ENCODE data around the gene ACTG1.
A peak's percentile ranks its signal among the peaks of the same experiment; 100 is the strongest.

Gene ACTG1

GRCh38 chr17:81481815-81482505 lies 30.6 kb downstream of the ACTG1 start:
- no peak for DNase-seq (ENCODE audit: low read depth, low spot score)

DNA sequence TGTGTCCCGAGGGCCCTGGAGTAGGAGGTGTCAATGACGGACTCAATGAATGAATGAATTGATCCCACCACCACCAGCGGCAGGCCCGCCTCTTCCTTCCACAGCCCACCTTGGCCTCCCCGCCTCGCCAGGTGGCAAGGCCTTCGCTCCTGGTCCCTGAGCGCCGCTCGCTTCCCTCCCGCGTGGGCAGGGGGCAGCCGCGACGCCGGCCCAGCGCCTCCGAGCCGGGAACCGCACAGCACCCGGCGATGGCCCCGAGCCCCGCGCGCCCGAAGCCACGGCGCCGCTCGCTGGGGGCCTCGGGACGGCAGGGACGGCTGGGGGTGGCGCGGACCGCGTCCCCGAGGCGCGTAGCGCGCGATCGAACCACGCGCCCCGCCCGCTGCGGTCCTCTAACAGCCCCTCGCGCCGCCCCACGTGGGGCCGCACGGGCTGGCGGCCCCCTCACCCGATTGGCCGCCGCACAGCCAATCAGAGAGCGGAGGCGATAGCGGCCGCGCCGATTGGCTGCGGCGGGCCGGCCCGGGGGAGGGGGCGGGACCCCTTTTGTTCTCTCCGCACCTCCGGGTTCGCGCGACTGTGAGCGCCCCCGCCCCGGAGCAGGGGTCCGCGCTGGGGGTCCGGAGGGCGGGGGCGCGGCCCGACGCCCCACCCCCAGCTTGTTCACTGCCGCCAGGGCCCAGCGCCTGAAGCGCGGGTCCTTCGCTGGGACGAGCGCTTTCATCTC lies 31.4 kb downstream of the ACTG1 start:
- no peak for DNase-seq (ENCODE audit: low read depth, low spot score)

DNA sequence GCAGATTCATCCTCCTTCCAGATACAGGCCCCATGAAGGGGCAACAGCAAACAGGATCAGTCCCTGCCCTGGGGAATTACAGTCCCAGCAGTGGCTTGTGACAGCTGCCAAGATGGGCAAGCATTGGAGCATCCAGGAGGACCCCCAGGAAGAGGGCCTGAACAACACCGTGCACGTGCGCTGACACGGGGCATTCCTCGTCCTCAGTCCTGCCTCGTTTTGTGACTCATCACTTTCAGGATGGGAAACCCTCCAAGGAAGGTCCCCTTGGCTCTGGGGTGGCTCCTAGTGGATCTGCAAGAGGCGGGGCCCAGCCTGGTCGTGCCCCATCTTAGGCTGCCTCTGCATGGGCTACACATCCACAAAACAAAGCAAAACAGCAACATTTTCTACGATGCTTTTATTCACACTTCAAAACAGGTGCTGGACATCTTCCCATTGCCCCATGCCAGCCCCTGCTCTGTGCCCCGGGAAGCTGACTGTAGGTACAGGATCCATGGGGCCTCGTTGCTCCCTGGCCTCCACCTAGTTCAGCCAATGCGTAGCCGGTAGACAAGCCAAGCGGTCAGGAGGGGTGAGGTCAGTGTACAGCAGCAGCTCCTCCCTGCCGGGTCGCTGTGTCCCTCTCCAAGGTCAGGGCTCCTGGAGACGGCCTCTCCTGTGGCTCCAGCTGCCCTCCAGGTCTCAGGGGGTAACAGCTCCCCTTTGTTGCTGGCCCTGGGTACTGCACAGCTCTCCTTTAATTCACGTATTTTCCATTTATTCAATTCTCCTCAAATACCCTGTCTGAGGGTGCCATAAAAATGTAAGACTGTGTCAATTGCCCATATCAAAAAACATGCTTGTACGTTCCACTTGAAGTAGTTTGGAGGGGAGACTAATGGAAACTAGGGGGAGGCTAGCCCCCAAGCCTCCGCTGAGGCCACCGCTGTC lies 32.2 kb downstream of the ACTG1 start:
- DNase-seq (ENCODE audit: low read depth, low spot score) = no peak

GRCh38 chr17:81479175-81480071 lies 33.2 kb downstream of the ACTG1 start:
- no peak for DNase-seq (ENCODE audit: low read depth, low spot score)

DNA sequence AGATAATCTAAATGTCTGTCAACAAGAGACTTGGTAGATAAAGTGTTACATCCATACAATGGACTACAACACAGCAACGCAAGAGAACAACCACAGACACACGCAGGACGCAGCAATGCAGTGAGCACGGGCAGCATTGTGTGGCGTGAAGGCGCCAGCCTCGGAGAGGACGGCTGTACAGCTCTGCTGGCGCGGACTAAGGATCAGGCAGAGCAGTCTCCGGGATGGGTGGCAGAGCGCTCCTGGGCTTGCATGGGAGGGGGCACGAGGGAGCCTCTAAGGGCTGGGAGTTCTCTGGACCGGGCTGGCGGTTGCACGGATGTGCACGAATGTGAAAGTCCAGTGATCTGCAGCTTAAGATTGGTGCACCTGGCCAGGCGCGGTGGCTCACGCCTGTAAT lies 34.5 kb downstream of the ACTG1 start:
- no peak for DNase-seq (ENCODE audit: low read depth, low spot score)

GRCh38 chr17:81477173-81477572 lies 35.4 kb downstream of the ACTG1 start:
- no peak for DNase-seq (ENCODE audit: low read depth, low spot score)

DNA sequence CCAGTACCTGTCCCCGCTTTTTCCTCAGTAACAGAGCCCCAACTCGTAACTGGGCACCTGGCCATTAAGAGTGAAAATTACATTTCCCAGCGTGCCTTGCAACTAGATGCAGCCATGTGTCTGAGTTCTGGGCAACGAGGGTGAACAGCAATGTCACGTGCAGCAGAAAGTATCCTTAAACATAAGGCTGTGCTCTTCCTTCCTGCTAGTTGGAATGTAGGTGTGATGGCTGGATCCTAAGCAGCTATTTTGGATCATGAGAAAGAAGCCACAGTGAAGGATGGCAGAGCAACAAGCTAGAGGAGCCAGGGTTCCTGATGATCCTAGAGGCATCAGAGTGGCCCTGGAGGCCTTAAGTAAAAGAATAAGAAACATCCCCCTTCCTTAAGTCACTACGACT lies 36.0 kb downstream of the ACTG1 start:
- no peak for DNase-seq (ENCODE audit: low read depth, low spot score)

DNA sequence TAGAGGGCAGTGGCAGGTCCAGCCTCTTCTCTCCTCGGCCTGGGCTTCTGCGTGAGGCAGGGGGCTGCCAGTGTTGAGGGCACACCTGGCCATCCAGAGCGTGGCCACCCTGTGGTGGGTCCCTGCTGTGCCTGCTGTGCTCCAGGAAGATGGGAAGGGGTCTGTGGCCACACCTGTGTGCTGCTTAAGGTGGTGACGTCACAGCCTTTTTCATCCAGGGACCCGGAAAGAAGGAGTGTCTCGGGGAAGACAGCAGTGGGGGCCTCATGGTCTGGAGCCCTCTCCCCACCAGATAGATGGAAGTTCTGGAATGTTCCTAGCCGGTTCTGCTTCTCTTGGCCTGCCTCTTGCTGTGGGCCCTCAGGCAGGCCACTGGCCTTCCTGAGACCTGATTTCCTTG lies 36.5 kb downstream of the ACTG1 start:
- no peak for DNase-seq (ENCODE audit: low read depth, low spot score)

- DNase-seq (ENCODE audit: low read depth, low spot score) = no peak
Measured at GRCh38 chr17:81474958-81475357, 37.6 kb downstream of the ACTG1 start.

- DNase-seq (ENCODE audit: low read depth, low spot score) = no peak
Measured at GRCh38 chr17:81473019-81473418, 39.6 kb downstream of the ACTG1 start.

DNA sequence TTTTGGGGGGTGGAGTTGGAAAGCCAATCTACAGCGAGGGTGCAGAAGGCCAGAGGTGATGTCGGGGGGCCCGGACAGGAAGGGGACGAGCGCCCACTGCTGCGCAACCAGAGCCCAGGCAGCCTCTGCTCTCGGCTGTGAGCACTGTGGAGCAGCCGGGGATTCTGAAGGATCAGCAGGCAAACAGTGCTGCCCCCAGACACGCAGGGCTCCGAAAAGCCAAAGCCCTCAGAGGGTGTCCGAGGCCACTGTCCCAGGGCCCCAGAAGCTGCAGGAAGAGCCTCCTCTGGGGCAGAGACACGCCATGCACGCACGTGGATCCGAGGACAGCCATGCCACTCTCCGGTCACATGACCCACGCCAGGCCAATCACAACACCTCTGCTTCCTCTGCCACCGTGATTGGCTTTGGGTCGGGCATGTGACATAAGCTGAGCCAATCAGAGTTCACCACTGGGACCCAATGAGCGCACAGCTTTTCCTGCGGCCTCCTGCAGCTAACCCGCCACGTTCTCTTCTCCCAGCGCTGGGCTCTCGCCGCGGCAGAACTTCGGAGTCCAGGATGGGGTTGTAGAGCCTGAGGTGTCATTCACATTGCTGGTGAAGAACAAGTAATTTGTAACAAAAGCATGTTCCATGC lies 40.7 kb downstream of the ACTG1 start:
- peak; percentile 85 for DNase-seq (ENCODE audit: low read depth, low spot score)

GRCh38 chr17:81470944-81471817 lies 41.4 kb downstream of the ACTG1 start:
- DNase-seq (ENCODE audit: low read depth, low spot score) = no peak

DNA sequence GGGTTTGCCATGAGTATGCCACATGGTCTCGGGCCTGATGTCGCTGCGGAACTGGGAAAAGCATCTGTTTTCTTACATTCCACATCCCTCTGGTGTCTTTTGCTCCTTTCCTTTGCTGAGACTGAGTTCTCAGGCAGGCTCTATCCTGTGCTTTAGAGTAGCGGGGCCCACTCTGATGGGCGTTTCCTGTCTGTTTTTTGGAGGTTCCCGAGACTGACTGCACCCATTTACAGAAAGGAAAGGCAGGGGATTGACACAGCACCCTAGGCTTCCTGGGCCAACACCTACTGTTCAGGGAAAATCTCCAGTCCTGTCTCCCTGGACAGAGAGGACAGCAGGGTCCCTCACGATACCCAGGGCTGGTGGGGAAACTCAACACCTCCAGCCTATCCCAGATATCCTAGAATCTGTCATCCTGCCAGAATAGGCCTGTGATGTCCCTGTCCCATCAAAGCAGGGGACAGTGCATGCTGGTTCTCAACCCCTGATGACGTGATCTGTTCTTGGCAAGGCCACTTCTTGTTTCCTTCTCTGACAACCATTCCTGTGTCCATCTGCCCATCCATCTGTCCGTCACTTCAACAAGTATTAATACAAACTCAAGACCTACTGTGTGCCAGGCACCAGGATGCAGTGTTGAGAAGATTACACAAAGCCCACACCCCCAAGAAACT lies 42.2 kb downstream of the ACTG1 start:
- no peak for DNase-seq (ENCODE audit: low read depth, low spot score)

GRCh38 chr17:81469266-81469665 lies 43.3 kb downstream of the ACTG1 start:
- no peak for DNase-seq (ENCODE audit: low read depth, low spot score)

- DNase-seq (ENCODE audit: low read depth, low spot score) = no peak
Measured at GRCh38 chr17:81468770-81469121, 43.9 kb downstream of the ACTG1 start.

DNA sequence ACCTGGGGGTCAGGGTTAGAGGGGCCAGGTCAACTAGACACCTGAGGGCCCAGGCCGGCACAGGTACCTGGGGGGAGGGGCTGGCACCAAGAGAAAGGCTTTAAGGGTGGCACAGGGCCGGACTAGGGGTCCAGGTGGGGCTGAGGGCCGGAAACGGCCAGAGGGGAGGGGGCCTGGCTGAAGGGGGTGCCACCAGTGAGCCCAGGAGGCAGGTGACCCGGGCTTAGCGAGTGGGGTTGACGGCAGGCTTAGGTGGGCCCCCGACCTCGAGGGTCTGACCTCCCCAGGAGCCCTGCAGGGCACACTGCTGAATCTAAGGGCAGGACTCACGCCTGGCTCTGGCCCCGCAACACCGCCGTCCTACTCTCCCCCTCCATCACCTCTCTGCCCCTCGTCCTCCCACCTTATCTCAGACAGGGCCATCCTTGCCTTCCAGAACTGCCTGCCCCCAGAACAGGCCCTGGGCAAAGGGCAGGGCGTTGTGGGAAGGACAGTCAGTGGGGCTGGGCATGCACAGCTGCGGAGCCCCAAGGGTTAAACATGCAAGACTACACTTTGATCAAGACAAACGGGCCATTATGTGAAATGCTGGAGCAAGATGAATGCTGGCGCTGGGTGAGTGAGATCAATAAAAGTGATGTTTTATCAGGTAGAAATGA lies 44.4 kb downstream of the ACTG1 start:
- DNase-seq (ENCODE audit: low read depth, low spot score) = no peak

- DNase-seq (ENCODE audit: low read depth, low spot score) = no peak
Measured at GRCh38 chr17:81466564-81467472, 45.8 kb downstream of the ACTG1 start.

DNA sequence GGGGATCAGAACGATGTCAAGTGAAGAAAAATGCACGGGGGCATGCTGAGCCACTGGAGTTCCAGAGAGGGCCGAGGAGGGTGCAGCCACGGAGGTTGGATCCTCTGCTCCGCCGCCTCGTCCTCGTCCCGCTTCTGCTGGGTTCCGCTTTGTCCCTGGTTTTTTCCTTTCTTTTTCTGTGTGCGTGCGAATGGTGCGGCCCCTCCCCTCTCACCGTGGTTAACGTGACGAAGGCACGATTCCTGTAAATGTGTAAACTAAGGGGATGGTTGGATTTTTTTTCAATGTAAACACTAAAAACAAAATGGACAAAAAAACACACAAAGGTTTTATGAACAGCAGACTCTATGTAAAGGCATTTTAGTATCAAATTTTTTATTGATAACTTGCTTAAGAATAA lies 46.7 kb downstream of the ACTG1 start:
- DNase-seq (ENCODE audit: low read depth, low spot score) = no peak

Data from smooth muscle cell of the brain vasculature (primary cell).